GM12878 (cell line): ENCODE measurements around the gene MDFIC. TPM values are rescaled to one million over a fixed set of nuclear protein-coding genes. Genes with fewer than 3 reads are reported as not detected.

Experiments
- ATAC-seq: fragments of 200-7000 bp; cut with Tn5 transposase; 3 replicates; pipeline ENCODE4 v1.9.1; 2020; ENCODE audit warnings: mild to moderate bottlenecking, moderate library complexity
- BruUV-seq: library from RNA; stranded (reverse); fragments of 400-500 nt; replicated peaks from 2 replicates; lab custom pipeline; 2021; lab: Mats Ljungman, UMichigan
- CTCF ChIA-PET: fragments of 300-600 bp; sonication (Branson Sonifier 250); formaldehyde crosslinking; extraction: SDS; loops from one replicate; lab custom pipeline; 2021; ENCODE audit warnings: inconsistent platforms; lab: Yijun Ruan, JAX
- POLR2A ChIA-PET: fragments of 350-600 bp; formaldehyde crosslinking; extraction: SDS; loops from one replicate; lab custom pipeline; 2021; ENCODE audit warnings: inconsistent platforms; lab: Charles Lee
- RAD21 ChIA-PET: fragments of 300-600 bp; sonication (Branson Sonifier 250); formaldehyde crosslinking; loops from one replicate; lab custom pipeline; 2023; ENCODE audit warnings: antibody characterized with exemption; ENCODE audit not compliant: unreplicated experiment; lab: Charles Lee
- SMC1A ChIA-PET: fragments of 300-600 bp; sonication (Branson Sonifier 250); formaldehyde crosslinking; loops from one replicate; lab custom pipeline; 2023; ENCODE audit not compliant: unreplicated experiment, uncharacterized antibody; lab: Charles Lee
- DNase-seq: peaks from one replicate; pipeline ENCODE4 v3.0.0-alpha.2; 2011; ENCODE audit warnings: low read depth, low spot score
- FAIRE-seq: peaks from 3 replicates; lab custom pipeline; 2011; peaks lifted over from hg19 to GRCh38; lab: Jason Lieb, UNC
- H2AFZ ChIP-seq: 2 replicates; pipeline ENCODE4 v1.6.0; 2011; ENCODE audit warnings: low read depth, low read length, control low read depth; ENCODE audit not compliant: control insufficient read depth
- H3K27ac ChIP-seq: 2 replicates; pipeline ENCODE4 v1.5.1; 2011; ENCODE audit warnings: control low read depth; ENCODE audit not compliant: control insufficient read depth, insufficient read depth
- H3K27me3 ChIP-seq, 2 experiments: replicated peaks in 1 of 2; 2 replicates each; pipeline versions ENCODE4 v1.6.0 to v1.6.1; 2011; ENCODE audit warnings: low read length in 1 of 2; ENCODE audit not compliant: control insufficient read depth in 2 of 2, insufficient read depth in 2 of 2
- H3K36me3 ChIP-seq, 2 experiments: 2 replicates each; pipeline ENCODE4 v1.5.1; 2011; ENCODE audit warnings: low read length in 1 of 2; ENCODE audit not compliant: control insufficient read depth in 2 of 2, insufficient read depth in 2 of 2
- H3K4me1 ChIP-seq: 2 replicates; pipeline ENCODE4 v1.6.1; 2011; ENCODE audit warnings: mild to moderate bottlenecking, low read length, moderate library complexity, mixed read lengths; ENCODE audit not compliant: control insufficient read depth, insufficient read depth
- H3K4me2 ChIP-seq: 2 replicates; pipeline ENCODE4 v1.6.0; 2011; ENCODE audit warnings: control low read depth; ENCODE audit not compliant: control insufficient read depth, insufficient read depth
- H3K4me3 ChIP-seq: fragments of 200-600 bp; sonication (generic); 2 replicates; pipeline ENCODE4 v1.5.1; 2016
- H3K79me2 ChIP-seq: 2 replicates; pipeline ENCODE4 v1.6.0; 2011; ENCODE audit warnings: low read length; ENCODE audit not compliant: control insufficient read depth, insufficient read depth
- H3K9ac ChIP-seq: 2 replicates; pipeline ENCODE4 v1.8.0; 2011; ENCODE audit warnings: low read length, control low read depth, mixed read lengths; ENCODE audit not compliant: control insufficient read depth, insufficient read depth
- H3K9me3 ChIP-seq: replicated peaks from 3 replicates; pipeline ENCODE4 v1.5.1; 2011; ENCODE audit warnings: mild to moderate bottlenecking, low read length; ENCODE audit not compliant: control insufficient read depth, insufficient read depth
- H4K20me1 ChIP-seq: 2 replicates; pipeline ENCODE4 v1.6.0; 2011; ENCODE audit not compliant: control insufficient read depth, insufficient read depth
- ETV6 ChIP-seq, 2 experiments: fragments of 450-650 bp in 1 of 2; IDR thresholded peaks in 1 of 2; conservative IDR thresholded peaks in 1 of 2; 2 replicates each; pipeline ENCODE4 v1.6.1; 2014; ENCODE audit warnings: antibody characterized with exemption in 1 of 2, borderline replicate concordance in 1 of 2, low read depth in 1 of 2, mild to moderate bottlenecking in 1 of 2, moderate library complexity in 1 of 2
- FOXM1 ChIP-seq: IDR thresholded peaks from 2 replicates; pipeline ENCODE4 v1.6.1; 2012; ENCODE audit warnings: low read depth, mild to moderate bottlenecking, inconsistent platforms, low read length, moderate library complexity
- GABPA ChIP-seq: IDR thresholded peaks from 2 replicates; pipeline ENCODE4 v1.6.1; 2014; ENCODE audit warnings: antibody characterized with exemption, low read depth, mild to moderate bottlenecking, inconsistent platforms
- IKZF2 ChIP-seq, 2 experiments: fragments of 450-650 bp; IDR thresholded peaks; 2 replicates each; pipeline ENCODE4 v1.6.1; 2017; ENCODE audit warnings: mild to moderate bottlenecking in 2 of 2, moderate library complexity in 2 of 2
- IRF4 ChIP-seq: IDR thresholded peaks from 2 replicates; pipeline ENCODE4 v1.6.1; 2011; ENCODE audit warnings: low read depth, low read length
- KLF5 ChIP-seq: fragments of 450-650 bp; IDR thresholded peaks from 2 replicates; pipeline ENCODE4 v1.6.1; 2014; ENCODE audit warnings: mild to moderate bottlenecking; ENCODE audit not compliant: partially characterized antibody
- MTA2 ChIP-seq: fragments of 450-650 bp; IDR thresholded peaks from 2 replicates; pipeline ENCODE4 v1.6.1; 2016; ENCODE audit warnings: low read depth, mild to moderate bottlenecking, moderate library complexity
- MTA3 ChIP-seq: IDR thresholded peaks from 2 replicates; pipeline ENCODE4 v1.6.1; 2012; ENCODE audit warnings: low read length, inconsistent platforms, borderline replicate concordance
- NFYA ChIP-seq: IDR thresholded peaks from 2 replicates; pipeline ENCODE4 v1.6.1; 2011; ENCODE audit warnings: low read depth, mild to moderate bottlenecking, low read length, improper control_type of control experiment, borderline replicate concordance
- NRF1 ChIP-seq: conservative IDR thresholded peaks from 2 replicates; pipeline ENCODE4 v1.6.1; 2011; ENCODE audit warnings: mild to moderate bottlenecking, low read depth, low read length, improper control_type of control experiment
- POLR2AphosphoS5 ChIP-seq: IDR thresholded peaks from 2 replicates; pipeline ENCODE4 v1.6.1; 2011; ENCODE audit warnings: mild to moderate bottlenecking, low read length, inconsistent platforms
- RELA ChIP-seq: fragments of 450-650 bp; IDR thresholded peaks from 2 replicates; pipeline ENCODE4 v1.8.0; 2014; ENCODE audit warnings: borderline replicate concordance; ENCODE audit not compliant: partially characterized antibody
- RELB ChIP-seq: fragments of 450-650 bp; IDR thresholded peaks from 2 replicates; pipeline ENCODE4 v1.6.1; 2017; ENCODE audit warnings: low read depth, mild to moderate bottlenecking, moderate library complexity
- REST ChIP-seq: IDR thresholded peaks from 2 replicates; pipeline ENCODE4 v1.6.1; 2012; ENCODE audit warnings: mild to moderate bottlenecking, low read depth, low read length
- RFX5 ChIP-seq: IDR thresholded peaks from 2 replicates; pipeline ENCODE4 v1.6.1; 2011; ENCODE audit warnings: low read depth, low read length, improper control_type of control experiment
- SMARCA5 ChIP-seq: fragments of 450-650 bp; IDR thresholded peaks from 2 replicates; pipeline ENCODE4 v1.6.1; 2017; ENCODE audit warnings: mild to moderate bottlenecking
- SPI1 ChIP-seq: IDR thresholded peaks from 2 replicates; pipeline ENCODE4 v1.6.1; 2011; ENCODE audit warnings: low read depth, mild to moderate bottlenecking, low read length, moderate library complexity, borderline replicate concordance; ENCODE audit not compliant: insufficient read depth
- STAT3 ChIP-seq: IDR thresholded peaks from 2 replicates; pipeline ENCODE4 v1.6.1; 2011; ENCODE audit warnings: low read depth, low read length, improper control_type of control experiment
- TCF12 ChIP-seq: IDR thresholded peaks from 2 replicates; pipeline ENCODE4 v1.6.1; 2011; ENCODE audit warnings: low read depth, mild to moderate bottlenecking, low read length
- in situ Hi-C: fragments of 300-500 bp; cut with MboI; formaldehyde crosslinking; loops from 9 replicates; pipeline ENCODE4 v1.14.3; 2018; ENCODE audit warnings: mixed read lengths
- intact Hi-C: fragments of 100-400 bp; cut with micrococcal nuclease; formaldehyde crosslinking; loops from one replicate; pipeline ENCODE4 v1.14.2; 2022; ENCODE audit not compliant: unreplicated experiment
- polyA plus RNA-seq, 11 experiments: library from polyadenylated mRNA; depleted of rRNA in 4 of 11; unstranded in 6 of 11; stranded (reverse) in 5 of 11; fragments of >200 nt; fragmentation: Nextera tagmentation in 4 of 11; fragmentation: Illumina TruSeq in 1 of 11; extraction: Ambion mirVana in 4 of 11; extraction: Trizol in 1 of 11; gene quantifications; 1 replicate in 1 of 11; 2 replicates in 10 of 11; pipeline versions ENCODE4 v1.2.1 to v1.2.3, GENCODE V29; 2011 to 2016; ENCODE audit warnings: inconsistent platforms in 2 of 11, missing spikeins in 2 of 11, low read depth in 1 of 11
- total RNA-seq, 4 experiments: library from RNA; depleted of rRNA in 3 of 4; stranded (reverse); fragments of >200 nt in 3 of 4; fragmentation: Illumina TruSeq in 1 of 4; extraction: Trizol in 1 of 4; gene quantifications; 2 replicates each; pipeline versions ENCODE4 v1.2.1 to v1.2.3, GENCODE V29; 2013 to 2021
- TF ChIP-seq, protein P1 (sequence below): IDR thresholded peaks from 2 replicates; pipeline ENCODE4 v1.6.1; 2012; ENCODE audit warnings: low read length, inconsistent platforms

The MDFIC gene
- total and polyA plus RNA-seq, 10 of the 15 experiments (the other 5 are each of a cell fraction or from before 2014, with no cell fraction given): 7.3 to 58.4 (median 40.0) TPM

DNA sequence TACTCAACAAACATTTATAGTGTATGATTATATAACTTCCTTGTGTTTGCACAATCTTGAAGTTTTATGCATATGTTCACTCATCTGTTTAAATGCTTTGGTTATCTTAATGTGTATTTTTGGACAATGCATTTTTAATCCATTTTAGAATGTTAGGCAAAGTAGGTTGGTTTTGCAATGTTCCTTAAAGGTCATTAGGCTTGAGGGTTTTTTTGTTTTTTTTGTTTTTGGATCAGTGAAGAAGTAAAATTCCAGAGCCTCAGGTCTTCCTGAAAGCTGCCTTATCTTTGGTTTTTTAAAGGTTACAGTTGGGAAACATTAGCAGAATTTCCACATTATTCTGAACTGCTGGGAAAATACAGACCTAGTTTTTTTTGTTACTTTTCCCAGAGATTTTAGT, 12.8 kb downstream of the MDFIC start:
- Histone ChIP-seq H2AFZ (no peak overlapping the region), H3K36me3 (no peaks in the 10 kb centered on the region), H3K9me3 (no peaks in the 10 kb centered on the region; the same call in 1 of the 3 replicates), H3K27ac (peak overlapping the region; percentile 92), H3K4me1 (peaks cover 39% of the 10 kb centered on the region), H3K4me2 (peak overlapping the region; percentile 92), H3K79me2 (peaks cover 98% of the 10 kb centered on the region), H3K27me3 (no peaks in the 10 kb centered on the region), H3K4me3 (peak overlapping the region; percentile 20; the same call in 1 of the 2 replicates), H4K20me1 (no peaks in the 10 kb centered on the region), H3K9ac (no peak overlapping the region; the same call in 1 of the 2 replicates)
- ATAC-seq: no peak
- TF ChIP-seq MTA3 (no peak), RELB (no peak), SPI1 (no peak), NFYA (no peak), MTA2 (no peak), STAT3 (no peak), GABPA (no peak), REST (no peak), KLF5 (no peak), IKZF2 (IDR thresholded peaks at IDR 0.05) (no peak), TCF12 (no peak), ETV6 (conservative IDR thresholded peaks at IDR 0.05 in 1 of 2, IDR thresholded peaks at IDR 0.05 in 1 of 2; ENCODE audit: borderline replicate concordance in 1 of 2, low read depth in 1 of 2) (no peak), IRF4 (no peak), RELA (no peak), FOXM1 (no peak), POLR2AphosphoS5 (no peak), SMARCA5 (no peak), RFX5 (no peak), NRF1 (no peak)
- TF ChIP-seq, protein P1, sequence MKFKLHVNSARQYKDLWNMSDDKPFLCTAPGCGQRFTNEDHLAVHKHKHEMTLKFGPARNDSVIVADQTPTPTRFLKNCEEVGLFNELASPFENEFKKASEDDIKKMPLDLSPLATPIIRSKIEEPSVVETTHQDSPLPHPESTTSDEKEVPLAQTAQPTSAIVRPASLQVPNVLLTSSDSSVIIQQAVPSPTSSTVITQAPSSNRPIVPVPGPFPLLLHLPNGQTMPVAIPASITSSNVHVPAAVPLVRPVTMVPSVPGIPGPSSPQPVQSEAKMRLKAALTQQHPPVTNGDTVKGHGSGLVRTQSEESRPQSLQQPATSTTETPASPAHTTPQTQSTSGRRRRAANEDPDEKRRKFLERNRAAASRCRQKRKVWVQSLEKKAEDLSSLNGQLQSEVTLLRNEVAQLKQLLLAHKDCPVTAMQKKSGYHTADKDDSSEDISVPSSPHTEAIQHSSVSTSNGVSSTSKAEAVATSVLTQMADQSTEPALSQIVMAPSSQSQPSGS: no peak
- in situ Hi-C loops (no loop called here), intact Hi-C loops (loop anchor here (5.0 kb wide), 1 partner anchor 67 kb away; no protein-coding TSS in a partner anchor)
- ChIA-PET SMC1A (interaction anchor here (1.2 to 15.8 kb wide), 9 partner anchors 10 to 304 kb away, joined by 3 to 154 read pairs (median 4); partner anchors contain the start of gene MDFIC), POLR2A (interaction anchor here (1.1 to 3.2 kb wide), 3 partner anchors 8 to 18 kb away, joined by 3 to 19 read pairs (median 4); no protein-coding TSS in a partner anchor), RAD21 (interaction anchor here (1.2 to 7.3 kb wide), 4 partner anchors 10 to 283 kb away, joined by 3 to 80 read pairs (median 4); no protein-coding TSS in a partner anchor), CTCF (interaction anchor here (1.0 to 2.7 kb wide), 4 partner anchors 11 to 282 kb away, joined by 3 to 16 read pairs (median 5); no protein-coding TSS in a partner anchor)
- FAIRE-seq: no peak
- no peak for DNase-seq
- BruUV-seq: no TSS peak
